ENCODE measurements around the gene GRIN1. TPM values are rescaled to one million over a fixed set of nuclear protein-coding genes. Genes with fewer than 3 reads are reported as not detected.

GRIN1 gene
- total and polyA plus RNA-seq, 2 donors (not counting 3 experiments of a cell fraction or from before 2014, with no cell fraction given): not detected

DNA sequence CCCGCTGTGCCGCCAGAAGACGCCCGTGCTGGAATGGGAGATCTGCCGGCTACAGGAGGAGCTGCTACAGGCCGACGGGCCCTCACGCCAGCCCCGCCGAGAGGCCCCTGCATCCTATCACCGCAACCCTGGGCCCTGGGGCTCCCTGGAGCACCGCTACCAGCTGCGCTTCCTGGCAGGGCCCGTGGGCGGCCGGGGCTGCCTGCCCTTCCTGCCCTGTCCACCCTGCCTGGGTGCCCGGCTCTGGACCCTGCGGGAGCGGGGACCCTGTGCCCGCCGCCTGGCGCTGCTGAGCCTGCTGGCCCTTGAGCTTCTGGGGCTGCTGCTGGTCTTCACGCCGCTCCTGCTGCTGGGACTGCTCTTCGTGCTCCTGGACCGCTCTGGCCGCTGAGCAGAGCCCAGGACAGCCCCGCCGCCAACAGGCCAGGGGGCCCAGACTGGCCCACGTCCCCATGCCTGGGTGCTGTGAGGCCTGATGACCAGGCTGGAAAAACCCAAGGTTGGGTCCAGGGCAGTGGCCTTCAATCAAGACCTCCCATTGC, 79.3 kb downstream of the GRIN1 start:
- H4K20me1 ChIP-seq (replicated peaks; ENCODE audit: control insufficient read depth, extremely low read depth, insufficient read depth, low read length): no peaks in the 10 kb centered on the region
- H3K4me3 ChIP-seq (replicated peaks in 1 of 3; ENCODE audit: insufficient read depth in 1 of 3, low read depth in 1 of 3, low read length in 3 of 3): no peak overlapping the region
- CTCF ChIA-PET: interaction anchor here (0.7 to 2.1 kb wide), 4 partner anchors 11 to 42 kb away, joined by 3 to 8 read pairs (median 4); partner anchors contain the start of genes ANAPC2 and SSNA1
- no TSS peak for BruUV-seq (replicated peaks)
- peak overlapping the region; percentile 8 for H3K27ac ChIP-seq (ENCODE audit: insufficient read depth, low read depth, low read length)
- POLR2A ChIA-PET: interaction anchor here (0.6 to 0.7 kb wide), 2 partner anchors 23 to 171 kb away, joined by 3 to 8 read pairs; partner anchors contain the start of gene TUBB4B
- dilution Hi-C loops (cut with MboI; ENCODE audit: extremely low pct_ligation_motif_present, low sequenced_read_pairs): no loop called here
- no peaks in the 10 kb centered on the region for H3K9me3 ChIP-seq (replicated peaks; ENCODE audit: control insufficient read depth, insufficient read depth, low read length)
- DNase-seq (ENCODE audit: low read depth, low spot score) (no peak), FAIRE-seq (no peak)
- peaks cover 13% of the 10 kb centered on the region for H3K4me1 ChIP-seq (ENCODE audit: control insufficient read depth, extremely low read depth, insufficient read depth, low read length)
- no peak overlapping the region for H3K4me2 ChIP-seq (ENCODE audit: insufficient read depth, low read length)
- H3K27me3 ChIP-seq (ENCODE audit: control insufficient read depth in 2 of 2, insufficient read depth in 2 of 2, low read length in 2 of 2): no peaks in the 10 kb centered on the region
- H3K9me1 ChIP-seq (replicated peaks; ENCODE audit: control insufficient read depth, extremely low read depth, insufficient read depth, low read length): no peaks in the 10 kb centered on the region
- no peak overlapping the region for H3K9ac ChIP-seq (replicated peaks; ENCODE audit: extremely low read depth, insufficient read depth, low read length)
- H3K36me3 ChIP-seq (ENCODE audit: control insufficient read depth in 2 of 2, extremely low read depth in 1 of 2, insufficient read depth in 2 of 2, low read length in 2 of 2): peaks cover 0 to 2% of the 10 kb centered on the region in 2 experiments
- H3K79me2 ChIP-seq (ENCODE audit: control insufficient read depth, insufficient read depth, low read length): no peaks in the 10 kb centered on the region
- TF ChIP-seq POLR2A (IDR thresholded peaks at IDR 0.05; ENCODE audit: low read depth, low read length) (no peak), FOS (IDR thresholded peaks at IDR 0.05; ENCODE audit: borderline replicate concordance, insufficient read depth, low read length) (no peak), MYC (IDR thresholded peaks at IDR 0.05; ENCODE audit: low read depth, low read length) (no peak), JUN (IDR thresholded peaks at IDR 0.05; ENCODE audit: borderline replicate concordance, insufficient read depth, insufficient read length, low read depth) (no peak)
- TF ChIP-seq, protein P1, sequence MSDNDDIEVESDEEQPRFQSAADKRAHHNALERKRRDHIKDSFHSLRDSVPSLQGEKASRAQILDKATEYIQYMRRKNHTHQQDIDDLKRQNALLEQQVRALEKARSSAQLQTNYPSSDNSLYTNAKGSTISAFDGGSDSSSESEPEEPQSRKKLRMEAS (IDR thresholded peaks at IDR 0.05; ENCODE audit: insufficient read depth, insufficient read length): no peak
- intact Hi-C loops (cut with micrococcal nuclease): no loop called here
- H2AFZ ChIP-seq (ENCODE audit: low read depth, low read length): no peak overlapping the region

Small RNAs within 50 kb of the gene (microRNA-seq; reads per million reads assigned to microRNA genes)
- not detected for gene MIR3621 (ENCODE audit: borderline number of aligned reads, borderline replicate concordance)

Small RNAs within 50 kb of the gene (small RNA-seq; reads per million reads assigned to genes)
- not detected for gene MIR3621 (ENCODE audit: insufficient read depth, insufficient read length, low read depth, low replicate concordance)
- gene RF00153 (ENCODE audit: insufficient read depth, insufficient read length, low read depth, low replicate concordance): not detected

Other genes starting within 250 kb of the GRIN1 start
Only the 30 nearest of the 31 such genes appear.
- 1.4 and 1.9 TPM in 2 replicates for gene C8G, start 193.9 kb upstream of the GRIN1 start, total RNA-seq
- 0.47 and 0.70 TPM in 2 replicates for gene C8G, start 193.9 kb upstream of the GRIN1 start, polyA plus RNA-seq
- gene LCN12, start 186.9 kb upstream of the GRIN1 start, total RNA-seq: 0.35 TPM in 1 of 2 replicates, not detected in the other
- gene LCN12, start 186.9 kb upstream of the GRIN1 start, polyA plus RNA-seq: 0.52 and 0.62 TPM in 2 replicates
- gene PTGDS, start 161.7 kb upstream of the GRIN1 start, total RNA-seq: not detected in 2 replicates
- gene PTGDS, start 161.7 kb upstream of the GRIN1 start, polyA plus RNA-seq: not detected in 2 replicates
- gene LCNL1, start 156.2 kb upstream of the GRIN1 start, total RNA-seq: not detected in 2 replicates
- gene LCNL1, start 156.2 kb upstream of the GRIN1 start, polyA plus RNA-seq: not detected in 2 replicates
- 35.0 and 38.7 TPM in 2 replicates for gene PAXX, start 146.7 kb upstream of the GRIN1 start, total RNA-seq
- 34.0 and 49.9 TPM in 2 replicates for gene PAXX, start 146.7 kb upstream of the GRIN1 start, polyA plus RNA-seq
- gene CLIC3, start 142.6 kb upstream of the GRIN1 start, total RNA-seq: not detected in 2 replicates
- 2.3 and 4.1 TPM in 2 replicates for gene CLIC3, start 142.6 kb upstream of the GRIN1 start, polyA plus RNA-seq
- 20.0 and 23.4 TPM in 2 replicates for gene ABCA2, start 110.9 kb upstream of the GRIN1 start, total RNA-seq
- gene ABCA2, start 110.9 kb upstream of the GRIN1 start, polyA plus RNA-seq: 29.1 and 41.2 TPM in 2 replicates
- not detected in 2 replicates for gene FUT7, start 107.1 kb upstream of the GRIN1 start, total RNA-seq
- not detected in 2 replicates for gene FUT7, start 107.1 kb upstream of the GRIN1 start, polyA plus RNA-seq
- 157 and 181 TPM in 2 replicates for gene NPDC1, start 93.0 kb upstream of the GRIN1 start, total RNA-seq
- gene NPDC1, start 93.0 kb upstream of the GRIN1 start, polyA plus RNA-seq: 115 and 144 TPM in 2 replicates
- gene ENTPD2, start 85.1 kb upstream of the GRIN1 start, total RNA-seq: not detected in 2 replicates
- gene ENTPD2, start 85.1 kb upstream of the GRIN1 start, polyA plus RNA-seq: 0.03 TPM in 1 of 2 replicates, not detected in the other
- 24.3 and 27.8 TPM in 2 replicates for gene SAPCD2, start 68.6 kb upstream of the GRIN1 start, total RNA-seq
- gene SAPCD2, start 68.6 kb upstream of the GRIN1 start, polyA plus RNA-seq: 11.5 and 13.2 TPM in 2 replicates
- gene UAP1L1, start 61.6 kb upstream of the GRIN1 start, total RNA-seq: 38.1 and 41.7 TPM in 2 replicates
- gene UAP1L1, start 61.6 kb upstream of the GRIN1 start, polyA plus RNA-seq: 26.0 and 31.0 TPM in 2 replicates
- 67.7 and 75.3 TPM in 2 replicates for gene MAN1B1, start 52.2 kb upstream of the GRIN1 start, total RNA-seq
- gene MAN1B1, start 52.2 kb upstream of the GRIN1 start, polyA plus RNA-seq: 81.0 and 83.3 TPM in 2 replicates
- 118 and 149 TPM in 2 replicates for gene DPP7, start 24.4 kb upstream of the GRIN1 start, total RNA-seq
- gene DPP7, start 24.4 kb upstream of the GRIN1 start, polyA plus RNA-seq: 200 and 247 TPM in 2 replicates
- not detected in 2 replicates for gene LRRC26, start 30.9 kb downstream of the GRIN1 start, total RNA-seq
- gene LRRC26, start 30.9 kb downstream of the GRIN1 start, polyA plus RNA-seq: 0.08 TPM in 1 of 2 replicates, not detected in the other
- not detected in 2 replicates for gene TMEM210, start 32.9 kb downstream of the GRIN1 start, total RNA-seq
- gene TMEM210, start 32.9 kb downstream of the GRIN1 start, polyA plus RNA-seq: not detected in 2 replicates
- gene ANAPC2, start 49.4 kb downstream of the GRIN1 start, total RNA-seq: 69.2 and 70.0 TPM in 2 replicates
- gene ANAPC2, start 49.4 kb downstream of the GRIN1 start, polyA plus RNA-seq: 44.8 and 57.5 TPM in 2 replicates
- 89.0 and 90.5 TPM in 2 replicates for gene SSNA1, start 49.5 kb downstream of the GRIN1 start, total RNA-seq
- gene SSNA1, start 49.5 kb downstream of the GRIN1 start, polyA plus RNA-seq: 146 and 162 TPM in 2 replicates
- gene TPRN, start 61.6 kb downstream of the GRIN1 start, total RNA-seq: 12.1 and 12.4 TPM in 2 replicates
- gene TPRN, start 61.6 kb downstream of the GRIN1 start, polyA plus RNA-seq: 4.3 and 5.7 TPM in 2 replicates
- 25.6 and 29.6 TPM in 2 replicates for gene TMEM203, start 66.5 kb downstream of the GRIN1 start, total RNA-seq
- gene TMEM203, start 66.5 kb downstream of the GRIN1 start, polyA plus RNA-seq: 39.8 and 40.4 TPM in 2 replicates
- gene NDOR1, start 66.5 kb downstream of the GRIN1 start, total RNA-seq: 23.4 and 26.7 TPM in 2 replicates
- gene NDOR1, start 66.5 kb downstream of the GRIN1 start, polyA plus RNA-seq: 13.5 and 18.0 TPM in 2 replicates
- gene RNF208, start 83.1 kb downstream of the GRIN1 start, total RNA-seq: 3.8 and 4.8 TPM in 2 replicates
- gene RNF208, start 83.1 kb downstream of the GRIN1 start, polyA plus RNA-seq: 1.3 and 1.7 TPM in 2 replicates
- 0.44 and 0.92 TPM in 2 replicates for gene CYSRT1, start 86.0 kb downstream of the GRIN1 start, total RNA-seq
- gene CYSRT1, start 86.0 kb downstream of the GRIN1 start, polyA plus RNA-seq: 1.1 and 1.6 TPM in 2 replicates
- not detected in 2 replicates for gene RNF224, start 88.3 kb downstream of the GRIN1 start, total RNA-seq
- gene RNF224, start 88.3 kb downstream of the GRIN1 start, polyA plus RNA-seq: not detected in 2 replicates
- not detected in 2 replicates for gene SLC34A3, start 91.7 kb downstream of the GRIN1 start, total RNA-seq
- not detected in 2 replicates for gene SLC34A3, start 91.7 kb downstream of the GRIN1 start, polyA plus RNA-seq
- 546 and 558 TPM in 2 replicates for gene TUBB4B, start 102.1 kb downstream of the GRIN1 start, total RNA-seq
- gene TUBB4B, start 102.1 kb downstream of the GRIN1 start, polyA plus RNA-seq: 418 and 439 TPM in 2 replicates
- not detected in 2 replicates for gene STPG3, start 112.1 kb downstream of the GRIN1 start, total RNA-seq
- gene STPG3, start 112.1 kb downstream of the GRIN1 start, polyA plus RNA-seq: not detected in 2 replicates
- 70.2 and 76.1 TPM in 2 replicates for gene NELFB, start 116.2 kb downstream of the GRIN1 start, total RNA-seq
- 61.8 and 62.3 TPM in 2 replicates for gene NELFB, start 116.2 kb downstream of the GRIN1 start, polyA plus RNA-seq
- gene TOR4A, start 138.6 kb downstream of the GRIN1 start, total RNA-seq: 46.4 and 48.0 TPM in 2 replicates
- gene TOR4A, start 138.6 kb downstream of the GRIN1 start, polyA plus RNA-seq: 32.4 and 45.7 TPM in 2 replicates
- gene NRARP, start 163.1 kb downstream of the GRIN1 start, total RNA-seq: 50.0 and 61.0 TPM in 2 replicates
- gene NRARP, start 163.1 kb downstream of the GRIN1 start, polyA plus RNA-seq: 54.0 and 72.9 TPM in 2 replicates